NCI-H2081 treated with DMSO at 0.1 percent for 48 hours (cell line): ENCODE results near the gene GPR153.

Source experiments
- DNase-seq: peaks from one replicate; lab custom pipeline; 2025; lab: John Stamatoyannopoulos, UW

GPR153 gene

GRCh38 chr1:6248932-6249738, 11.8 kb downstream of the GPR153 start:
- DNase-seq, result no peak

DNA sequence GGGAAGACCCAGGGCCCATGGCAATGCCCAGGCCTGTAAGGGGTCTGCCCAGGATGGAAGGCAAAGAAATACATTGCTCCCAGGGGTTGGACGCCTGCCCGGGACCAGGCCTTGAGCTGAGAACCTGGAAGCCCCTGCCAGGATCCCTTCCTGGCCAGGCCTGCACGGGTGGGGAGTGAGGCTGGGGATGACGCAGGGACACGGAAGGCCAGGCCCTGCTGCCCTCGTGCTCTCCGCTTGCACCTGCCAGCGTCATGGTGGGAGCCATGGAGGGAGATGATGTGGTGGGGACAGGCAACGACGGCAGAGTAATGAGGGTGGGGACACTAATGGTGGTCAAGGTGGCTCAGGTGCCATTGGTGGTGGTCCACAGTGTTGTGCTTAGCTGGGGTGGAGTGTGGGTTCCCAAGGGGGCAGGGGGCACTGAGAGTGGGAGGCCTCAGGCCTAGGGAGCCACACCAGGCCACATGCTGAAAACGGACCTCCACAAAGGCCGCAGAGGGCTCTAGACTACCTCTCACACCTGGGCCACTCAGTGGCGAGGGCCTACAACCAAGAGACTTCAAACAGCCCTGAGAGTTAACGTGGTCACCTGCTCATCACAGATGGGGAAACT, 12.6 kb downstream of the GPR153 start:
- DNase-seq, result no peak

GRCh38 chr1:6247651-6248050, 13.2 kb downstream of the GPR153 start:
- DNase-seq, result no peak

- no peak for DNase-seq
These were observed 14.1 kb downstream of the GPR153 start for GRCh38 chr1:6246497-6247467.

DNA sequence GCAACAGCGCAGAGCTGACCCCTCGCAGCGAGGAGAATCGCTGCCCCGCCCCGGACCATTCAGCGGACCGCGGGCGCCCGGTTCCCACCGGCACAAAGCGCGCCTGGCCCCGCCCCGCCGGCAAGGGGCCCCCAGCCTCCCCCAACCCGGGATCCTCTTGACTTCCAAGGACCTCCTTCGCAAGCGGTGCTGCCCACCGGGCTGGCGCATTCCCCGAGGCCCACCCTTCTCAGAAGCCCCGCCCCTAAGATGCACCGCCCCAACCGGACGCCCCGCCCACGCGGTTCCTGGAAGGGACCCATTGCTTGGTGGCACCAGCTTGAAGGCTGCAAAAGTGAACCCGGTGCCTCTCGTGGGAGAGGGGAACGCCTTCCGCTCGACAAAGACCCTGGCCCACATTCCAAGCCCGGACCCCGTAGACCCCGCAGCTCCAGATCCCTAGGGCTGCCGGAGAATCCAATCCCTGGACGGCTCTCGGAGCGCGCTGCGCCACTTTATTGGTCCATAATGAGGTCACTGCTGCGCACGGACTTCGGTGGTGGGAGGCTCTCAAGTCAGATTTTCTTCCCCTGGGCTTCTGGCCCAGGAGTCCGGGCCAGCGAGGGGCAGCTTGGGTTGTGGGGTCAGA, 14.9 kb downstream of the GPR153 start:
- DNase-seq, result no peak

GRCh38 chr1:6245086-6245868, 15.6 kb downstream of the GPR153 start:
- no peak for DNase-seq

GRCh38 chr1:6244401-6245049, 16.4 kb downstream of the GPR153 start:
- no peak for DNase-seq

GRCh38 chr1:6243993-6244392, 16.9 kb downstream of the GPR153 start, which contains the start of gene HES3:
Gene HES3, plus strand, starts transcription at chr1:6244179. Its CDS starts 187 bp downstream, at chr1:6244366.
- no peak for DNase-seq

GRCh38 chr1:6243053-6243834, 17.7 kb downstream of the GPR153 start:
- no peak for DNase-seq

DNA sequence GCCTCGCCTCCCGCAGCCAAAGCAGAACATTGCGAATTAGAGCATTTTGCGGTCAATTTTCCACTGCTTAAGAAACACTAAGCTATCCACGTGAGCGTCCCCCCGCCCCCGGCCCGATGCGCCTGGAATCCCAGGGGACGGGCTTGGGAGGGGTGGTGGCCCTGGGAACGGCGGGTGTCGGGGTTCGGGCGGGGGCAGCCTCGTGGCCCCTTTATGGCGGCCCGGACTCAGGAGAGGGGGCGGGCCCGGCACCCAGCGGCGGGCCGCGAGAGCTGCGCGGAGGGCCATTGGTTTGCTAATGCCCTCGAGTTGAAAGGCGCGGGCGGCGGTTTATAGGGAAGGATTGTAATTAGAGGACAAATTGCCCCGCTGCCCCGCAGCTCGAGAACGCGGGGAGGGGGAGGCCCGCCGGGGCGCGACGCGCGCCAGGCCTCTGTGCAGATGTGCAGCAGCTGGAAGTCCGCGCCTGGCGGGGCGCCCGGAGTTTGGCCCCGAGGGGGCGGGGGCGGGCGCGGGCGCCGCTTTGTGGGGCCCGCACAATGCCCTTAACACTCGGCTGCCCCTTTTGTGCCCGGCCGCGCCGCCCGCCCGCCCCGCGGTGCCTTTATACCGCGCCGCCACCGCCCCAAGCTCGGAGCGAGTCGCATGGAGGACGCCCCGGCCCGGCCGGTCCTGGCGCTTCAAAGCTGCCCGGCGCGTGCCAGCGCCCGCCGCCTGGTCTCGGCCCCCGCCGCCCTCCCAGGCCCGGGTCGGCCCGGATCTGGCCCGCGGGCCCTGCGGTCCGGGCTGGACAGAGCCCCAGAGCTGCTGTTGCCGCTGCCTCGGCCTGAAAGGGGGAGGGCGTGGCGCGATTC, 18.8 kb downstream of the GPR153 start:
- no peak for DNase-seq

- no peak for DNase-seq
These were observed 19.6 kb downstream of the GPR153 start for GRCh38 chr1:6241107-6241886.

- no peak for DNase-seq
These were observed 20.7 kb downstream of the GPR153 start for GRCh38 chr1:6239950-6240768.

DNA sequence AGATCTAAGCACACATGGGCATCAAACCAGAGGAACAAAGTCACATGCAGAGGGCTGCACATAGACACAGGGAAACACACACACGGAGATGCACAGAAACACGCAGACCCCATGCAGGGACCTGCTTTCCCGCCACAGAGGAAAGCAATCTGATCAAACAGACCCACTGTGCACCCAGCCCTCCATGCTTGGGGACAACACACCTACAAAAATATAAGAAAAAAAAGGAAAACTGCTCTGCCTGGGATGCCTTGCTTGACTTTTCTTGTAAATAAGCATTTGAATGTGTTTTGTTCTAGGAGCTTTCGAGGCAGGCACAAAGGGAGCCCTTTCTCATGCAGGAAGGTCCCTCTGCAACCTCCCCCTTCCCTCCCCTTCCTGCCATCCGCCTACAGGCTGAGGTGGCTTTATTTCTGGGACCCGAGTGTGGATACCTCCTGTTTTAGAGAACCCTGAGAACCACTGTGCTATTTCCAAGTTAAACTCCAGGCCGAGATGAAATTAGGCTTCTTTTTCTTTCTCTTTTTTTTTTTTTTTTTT, 21.6 kb downstream of the GPR153 start:
- no peak for DNase-seq

GRCh38 chr1:6237093-6237492, 23.8 kb downstream of the GPR153 start:
- no peak for DNase-seq

- DNase-seq, result no peak
These were observed 25.6 kb downstream of the GPR153 start for GRCh38 chr1:6235296-6235677.

GRCh38 chr1:6234502-6235295, 26.2 kb downstream of the GPR153 start:
- no peak for DNase-seq
